GM18867 (cell line): ENCODE data around the gene SLC26A11.
"Not testable (repeated sequence)": the region's sequence is repeated elsewhere in the genome, so short reads cannot be mapped to it uniquely, and the experiment has no call there.

Experiments
- ATAC-seq: cut with Tn5 transposase; IDR thresholded peaks from one replicate; pipeline ENCODE4 v1.9.1; 2021; ENCODE audit warnings: mild to moderate bottlenecking, moderate library complexity; ENCODE audit not compliant: unreplicated experiment

SLC26A11 gene

DNA sequence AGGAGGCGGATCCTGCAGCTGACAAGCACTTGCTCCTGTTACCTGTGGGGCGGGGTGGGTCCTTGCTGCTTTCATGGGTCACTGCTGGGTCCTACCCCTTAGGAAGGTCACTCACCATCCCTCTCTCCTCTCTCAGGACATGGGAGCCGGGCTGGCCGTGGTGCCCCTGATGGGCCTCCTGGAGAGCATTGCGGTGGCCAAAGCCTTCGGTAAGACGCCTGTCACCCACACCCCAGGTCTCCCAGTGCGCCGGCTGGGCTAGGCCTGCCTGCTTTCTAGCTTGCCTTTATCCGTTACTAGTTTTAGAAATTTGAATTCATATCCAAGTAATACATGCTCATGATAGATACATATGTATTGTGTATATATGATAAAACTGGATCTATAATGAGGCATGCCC lies 17.2 kb downstream of the SLC26A11 start:
- ATAC-seq: no peak

DNA sequence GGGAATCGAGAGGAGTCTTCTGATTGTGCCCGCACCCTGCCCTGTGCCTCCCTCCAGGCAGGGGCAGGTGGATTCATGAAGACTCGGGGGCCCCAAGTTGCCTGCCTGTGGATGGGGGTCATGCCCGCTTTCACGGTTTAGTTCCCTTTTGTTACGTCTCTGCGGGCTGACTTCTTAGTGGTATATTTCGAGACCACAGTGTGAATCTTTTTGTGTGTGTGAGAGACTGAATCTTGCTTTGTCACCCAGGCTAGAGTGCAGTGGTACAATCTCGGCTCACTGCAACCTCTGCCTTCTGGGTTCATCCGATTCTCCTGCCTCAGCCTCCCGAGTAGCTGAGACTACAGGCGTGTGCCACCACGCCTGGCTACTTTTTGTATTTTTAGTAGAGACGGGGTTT lies 22.3 kb downstream of the SLC26A11 start:
- no peak for ATAC-seq

- no peak for ATAC-seq
Observed at GRCh38 chr17:80243526-80244433, 23.6 kb downstream of the SLC26A11 start.

- ATAC-seq: not testable (repeated sequence)
Observed at GRCh38 chr17:80244448-80244847, 24.2 kb downstream of the SLC26A11 start.

DNA sequence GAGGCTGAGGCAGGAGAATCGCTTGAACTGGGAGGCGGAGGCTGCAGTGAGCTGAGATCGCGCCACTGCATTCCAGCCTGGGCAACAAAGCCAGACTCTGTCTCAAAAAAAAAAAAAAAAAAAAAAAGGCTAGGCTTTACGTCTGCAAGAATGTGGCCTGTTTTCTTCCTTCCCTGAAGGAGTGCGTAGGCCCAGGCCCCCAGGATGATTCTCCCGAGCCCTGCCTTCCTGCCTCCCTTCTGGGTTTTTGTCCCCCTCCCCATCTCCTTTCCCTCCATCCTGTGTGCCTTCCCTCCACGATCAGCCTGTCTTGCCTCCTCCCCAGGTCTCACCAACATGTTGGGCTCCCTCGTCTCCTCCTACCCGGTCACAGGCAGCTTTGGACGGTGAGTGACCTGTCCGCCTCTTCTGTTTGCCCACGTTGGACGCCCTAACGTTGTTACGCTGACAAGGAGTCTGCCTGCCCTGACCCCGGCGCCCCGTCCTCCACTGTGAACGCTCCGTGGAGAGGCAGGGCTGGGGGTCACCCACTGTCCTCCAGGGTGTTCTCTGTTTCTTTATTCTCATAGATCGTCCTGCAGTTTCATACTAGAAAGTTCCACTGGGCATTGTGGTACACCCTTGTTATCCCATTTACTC lies 24.8 kb downstream of the SLC26A11 start:
- ATAC-seq: no peak

- ATAC-seq: no peak
Observed at GRCh38 chr17:80245566-80246265, 25.5 kb downstream of the SLC26A11 start.

GRCh38 chr17:80246266-80246681 lies 26.0 kb downstream of the SLC26A11 start:
- no peak for ATAC-seq

- no peak for ATAC-seq
Observed at GRCh38 chr17:80246726-80247125, 26.5 kb downstream of the SLC26A11 start.

DNA sequence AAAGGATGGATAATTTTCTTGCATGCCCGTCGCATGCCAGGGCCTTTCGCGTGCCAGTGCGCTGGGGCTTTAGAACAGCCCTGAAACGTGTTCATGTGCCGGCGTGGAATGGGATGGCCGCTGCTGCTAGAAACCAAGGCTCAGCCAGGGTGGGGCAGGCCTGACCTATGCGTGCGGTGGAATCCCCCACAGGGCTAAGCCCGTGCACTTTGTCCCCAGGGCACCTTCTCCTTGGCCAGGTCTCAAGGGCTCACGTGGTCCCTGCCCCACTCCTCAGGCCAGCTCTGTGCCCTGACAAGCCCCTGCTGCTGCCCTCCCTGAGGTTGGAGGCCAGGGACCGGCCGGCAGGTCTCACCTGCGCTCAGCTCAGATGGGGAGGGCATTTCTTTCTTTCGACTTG lies 27.3 kb downstream of the SLC26A11 start:
- ATAC-seq: no peak

- no peak for ATAC-seq
Observed at GRCh38 chr17:80248001-80248893, 28.0 kb downstream of the SLC26A11 start.

DNA sequence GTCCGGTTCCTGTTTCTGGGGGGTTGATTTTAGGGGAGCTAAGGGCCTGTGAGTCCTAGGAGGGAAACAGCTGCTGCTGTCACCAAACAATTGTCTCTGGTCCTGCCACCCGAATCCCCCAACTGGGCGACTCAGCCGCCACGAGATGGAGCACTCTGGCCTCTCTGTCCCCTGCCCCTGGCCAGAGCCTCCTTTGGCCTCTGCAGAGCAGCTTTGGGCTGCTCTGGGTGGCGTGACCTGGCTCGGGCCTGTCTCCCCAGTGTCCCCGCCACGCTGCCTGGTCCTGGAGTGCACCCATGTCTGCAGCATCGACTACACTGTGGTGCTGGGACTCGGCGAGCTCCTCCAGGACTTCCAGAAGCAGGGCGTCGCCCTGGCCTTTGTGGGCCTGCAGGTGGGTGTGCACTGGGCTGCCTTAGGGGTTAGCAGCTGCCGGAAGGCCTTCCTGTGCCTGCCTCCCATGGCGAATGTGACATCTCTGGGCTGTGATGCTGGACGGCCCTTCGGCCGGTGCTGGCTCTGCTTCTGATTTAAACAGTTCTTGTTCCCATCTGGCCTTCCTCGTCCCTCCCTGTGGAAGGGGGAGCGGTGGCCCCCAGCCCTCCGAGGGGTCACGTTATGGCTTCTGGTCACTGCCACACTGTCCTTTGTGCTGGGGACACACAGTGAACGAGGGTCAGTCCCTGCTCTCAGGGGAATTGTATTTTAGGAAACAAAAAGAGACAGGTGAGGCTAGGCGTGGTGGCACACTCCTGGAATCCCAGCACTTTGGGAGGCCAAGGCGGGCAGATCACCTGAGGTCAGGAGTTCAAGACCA lies 28.9 kb downstream of the SLC26A11 start:
- ATAC-seq: no peak

- no peak for ATAC-seq
Observed at GRCh38 chr17:80251966-80252365, 31.7 kb downstream of the SLC26A11 start.

DNA sequence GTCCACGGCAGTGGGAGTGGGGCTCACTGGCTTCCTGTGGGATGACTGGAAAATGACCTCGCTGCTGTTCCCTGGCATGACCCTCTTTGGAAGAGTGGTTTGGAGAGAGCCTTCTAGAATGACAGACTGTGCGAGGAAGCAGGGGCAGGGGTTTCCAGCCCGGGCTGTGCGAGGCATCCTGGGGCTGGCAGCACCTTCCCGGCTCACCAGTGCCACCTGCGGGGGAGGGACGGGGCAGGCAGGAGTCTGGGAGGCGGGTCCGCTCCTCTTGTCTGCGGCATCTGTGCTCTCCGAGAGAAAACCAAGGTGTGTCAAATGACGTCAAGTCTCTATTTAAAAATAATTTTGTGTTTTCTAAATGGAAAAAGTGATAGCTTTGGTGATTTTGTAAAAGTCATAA lies 32.6 kb downstream of the SLC26A11 start:
- ATAC-seq: peak; percentile 54

DNA sequence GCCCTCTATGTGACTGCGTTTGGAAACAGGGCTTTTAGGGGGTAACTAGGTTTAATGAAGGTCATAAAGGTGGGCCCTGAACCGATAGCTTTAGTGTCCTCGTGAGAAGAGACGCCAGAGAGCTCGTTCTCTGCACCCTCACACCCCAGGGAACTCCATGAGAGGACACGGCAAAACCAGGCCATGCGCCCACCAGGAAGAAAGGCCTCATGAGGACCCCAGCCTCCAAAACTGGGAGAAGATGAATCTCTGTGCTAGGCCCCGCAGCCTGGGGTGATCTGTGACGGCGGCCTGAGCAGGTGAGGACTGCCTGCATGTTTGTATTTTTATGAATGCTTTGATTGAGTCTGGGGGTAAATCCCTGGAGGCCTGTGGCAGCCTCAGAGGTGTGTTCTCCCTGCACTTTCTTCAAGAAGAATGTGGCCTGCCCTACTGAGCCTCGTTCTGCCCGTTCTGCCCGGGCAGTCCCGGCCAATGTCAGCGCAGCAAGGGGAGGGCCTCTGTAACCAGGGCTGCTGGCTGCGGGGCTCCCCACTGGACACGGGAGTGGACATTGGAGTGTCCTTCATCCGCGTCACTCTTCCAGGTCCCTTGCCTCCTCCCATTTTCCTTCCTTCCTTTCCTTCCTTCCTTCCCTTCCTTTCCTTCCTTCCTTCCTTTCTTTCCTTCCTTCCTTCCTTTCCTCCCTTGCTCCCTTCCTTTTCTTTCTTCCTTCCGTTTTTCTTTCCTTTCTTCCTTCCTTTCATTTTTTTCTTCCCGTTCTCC lies 33.6 kb downstream of the SLC26A11 start:
- ATAC-seq: no peak

GRCh38 chr17:80254396-80255251 lies 34.4 kb downstream of the SLC26A11 start:
- ATAC-seq: peak; percentile 45

- ATAC-seq: no peak
Observed at GRCh38 chr17:80256034-80256350, 35.8 kb downstream of the SLC26A11 start.

- ATAC-seq: no peak
Observed at GRCh38 chr17:80257716-80258213, 37.5 kb downstream of the SLC26A11 start.

DNA sequence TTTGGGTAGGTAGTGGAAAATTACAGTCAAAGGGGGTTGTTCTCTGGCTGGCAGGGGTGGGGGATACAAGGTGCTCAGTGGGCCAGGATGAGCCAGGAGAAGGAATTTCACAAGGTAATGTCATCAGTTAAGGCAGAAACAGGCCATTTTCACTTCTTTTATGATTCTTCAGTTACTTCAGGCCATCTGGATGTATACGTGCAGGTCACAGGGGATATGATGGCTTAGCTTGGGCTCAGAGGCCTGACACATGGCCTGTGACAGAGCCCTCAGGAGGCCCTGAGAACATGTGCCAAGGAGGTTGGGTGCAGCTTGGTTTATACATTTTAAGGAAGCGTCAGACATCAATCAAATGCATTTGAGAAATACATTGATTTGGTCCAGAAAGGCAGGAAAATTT lies 38.1 kb downstream of the SLC26A11 start:
- not testable (repeated sequence) for ATAC-seq
